Esophagus squamous epithelium (tissue), 5 donors: ENCODE measurements around the gene ATP2B2. TPM values are rescaled to one million over a fixed set of nuclear protein-coding genes. Genes with fewer than 3 reads are reported as not detected.

Source experiments
- DNase-seq: peaks from one replicate; lab custom pipeline; 2025; lab: John Stamatoyannopoulos, UW
- H3K27ac ChIP-seq, 4 donors: fragments of 200-600 bp; sonication (generic); one replicate each; pipeline ENCODE4 v1.5.1; 2016 to 2019; ENCODE audit warnings: mild to moderate bottlenecking in 1 of 4
- H3K27me3 ChIP-seq, 4 donors: fragments of 200-600 bp; sonication (generic); 1 replicate in 3 of 4; 2 replicates in 1 of 4; pipeline versions ENCODE4 v1.5.1 to v1.6.0; 2017 to 2021; ENCODE audit warnings: antibody characterized with exemption in 1 of 4
- H3K36me3 ChIP-seq, 3 donors: fragments of 200-600 bp; sonication (generic); one replicate each; pipeline ENCODE4 v1.5.1; 2016 to 2019
- H3K4me1 ChIP-seq, 3 donors: fragments of 200-600 bp; sonication (generic); one replicate each; pipeline ENCODE4 v1.5.1; 2017 to 2019
- H3K4me3 ChIP-seq, 4 donors: fragments of 200-600 bp; sonication (generic); 1 replicate in 3 of 4; 2 replicates in 1 of 4; pipeline ENCODE4 v1.5.1; 2016 to 2019; ENCODE audit warnings: mild to moderate bottlenecking in 2 of 4, moderate library complexity in 1 of 4
- H3K9me3 ChIP-seq, 3 donors: fragments of 200-600 bp; sonication (generic); one replicate each; pipeline ENCODE4 v1.5.1; 2016 to 2019
- CTCF ChIP-seq, 6 experiments: fragments of 450-650 bp in 4 of 6; fragments of 200-600 bp in 2 of 6; sonication (generic) in 2 of 6; IDR thresholded peaks; one replicate each; pipeline ENCODE4 v1.5.1; 2016 to 2019; ENCODE audit warnings: antibody characterized with exemption in 6 of 6, mild to moderate bottlenecking in 4 of 6, moderate library complexity in 4 of 6
- POLR2A ChIP-seq, 4 donors: fragments of 450-650 bp; IDR thresholded peaks; one replicate each; pipeline ENCODE4 v1.6.1; 2017; ENCODE audit warnings: antibody characterized with exemption in 4 of 4, mild to moderate bottlenecking in 4 of 4, moderate library complexity in 3 of 4
- WGBS, 2 donors: methylation state at CpG; one replicate each; pipeline ENCODE4 v1.1.5; 2018; 5-methylcytosine and 5-hydroxymethylcytosine counted together
- intact Hi-C: fragments of 100-400 bp; cut with DNase I; formaldehyde crosslinking; loops from one replicate; pipeline ENCODE4 v1.15.0; 2022
- total RNA-seq, 4 donors: library from RNA; depleted of rRNA; stranded (reverse); fragments of >200 nt; gene quantifications; one replicate each; pipeline ENCODE4 v1.1.0, GENCODE V29; 2016
- donor health status: DM: yes; HTN: yes; CAD: no.

ATP2B2 gene
- total RNA-seq, 4 donors from 2014 or later = 0.31 to 0.57 (median 0.42) TPM

DNA sequence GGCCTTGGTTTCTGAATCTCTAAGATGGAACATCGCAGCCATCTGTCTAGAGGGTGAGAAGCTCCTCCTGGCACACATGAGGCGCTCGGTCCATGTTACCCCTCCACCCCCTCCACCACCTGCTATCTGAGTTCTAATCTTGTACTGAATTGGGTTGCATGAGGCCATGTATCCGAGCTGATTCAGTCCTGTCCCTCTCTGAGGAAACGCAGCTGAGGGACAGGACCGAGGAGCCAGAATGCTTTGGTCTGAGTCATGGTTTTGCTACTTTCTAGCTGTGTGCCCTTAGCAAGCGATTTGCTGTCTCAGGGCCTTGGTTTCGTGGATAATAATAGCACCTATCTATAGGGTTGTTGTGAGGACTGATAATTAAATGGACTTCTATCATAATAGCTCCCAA, 96.7 kb downstream of the ATP2B2 start:
- no peaks in the 10 kb centered on the region for H3K9me3 ChIP-seq
- DNase-seq = no peak
- no peaks in the 10 kb centered on the region for H3K4me1 ChIP-seq
- no peaks in the 10 kb centered on the region for H3K36me3 ChIP-seq
- 83 to 88% methylated on average over 6 to 8 of the region's 8 CpGs for whole genome bisulfite sequencing, 2 donors
- intact Hi-C loops = no loop called here
- no peak overlapping the region for H3K27ac ChIP-seq
- H3K27me3 ChIP-seq = no peaks in the 10 kb centered on the region
- TF ChIP-seq POLR2A (IDR thresholded peaks at IDR 0.05) (no peak), CTCF (IDR thresholded peaks at IDR 0.05) (no peak)
- no peak overlapping the region for H3K4me3 ChIP-seq

DNA sequence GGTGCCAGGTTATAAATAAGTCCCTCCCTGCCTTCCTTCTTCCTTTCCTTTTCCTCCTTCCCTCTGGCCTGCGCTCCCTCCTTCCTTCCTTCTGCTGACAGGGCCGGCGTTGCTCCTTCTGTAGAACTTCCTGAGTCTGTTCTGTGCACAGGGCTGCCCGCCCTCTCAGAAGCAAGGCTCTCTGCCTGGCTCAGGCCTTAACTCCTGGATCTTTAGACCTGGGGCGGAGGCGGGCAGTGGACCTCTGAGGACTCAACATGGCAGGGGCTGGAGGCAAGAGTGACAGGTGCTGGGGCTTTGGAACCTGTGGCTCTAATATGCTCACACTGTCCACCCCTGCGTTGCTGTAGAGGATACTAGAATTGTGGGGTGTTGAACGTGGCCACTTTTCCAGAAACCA, 98.0 kb downstream of the ATP2B2 start:
- no peaks in the 10 kb centered on the region for H3K36me3 ChIP-seq
- intact Hi-C loops = no loop called here
- H3K9me3 ChIP-seq = no peaks in the 10 kb centered on the region
- no peaks in the 10 kb centered on the region for H3K27me3 ChIP-seq
- 71 to 85% methylated on average over 2 to 4 of the region's 8 CpGs for WGBS, 2 donors
- DNase-seq = no peak
- no peaks in the 10 kb centered on the region for H3K4me1 ChIP-seq
- H3K27ac ChIP-seq = no peak overlapping the region
- TF ChIP-seq POLR2A (IDR thresholded peaks at IDR 0.05) (no peak), CTCF (IDR thresholded peaks at IDR 0.05) (no peak)
- no peak overlapping the region for H3K4me3 ChIP-seq

DNA sequence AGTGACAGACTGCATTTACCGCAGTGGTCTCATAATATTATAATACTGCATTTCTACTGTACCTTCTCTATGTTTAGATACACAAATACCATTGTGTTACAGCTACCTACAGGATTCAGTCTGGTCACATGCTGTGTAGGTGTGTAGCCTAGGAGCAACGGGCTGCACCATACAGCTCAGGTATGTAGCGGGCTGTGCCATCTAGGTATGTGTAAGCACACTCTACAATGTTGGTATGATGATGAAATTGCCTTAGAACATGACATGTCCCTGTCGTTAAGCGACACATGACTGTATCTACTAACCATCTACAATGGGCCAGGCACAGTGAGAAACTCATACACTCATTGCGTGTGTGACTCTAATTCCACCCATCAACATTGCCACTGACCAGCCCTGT, 99.0 kb downstream of the ATP2B2 start:
- TF ChIP-seq POLR2A (IDR thresholded peaks at IDR 0.05) = no peak
- TF ChIP-seq CTCF (IDR thresholded peaks at IDR 0.05) = no peak
- H3K4me1 ChIP-seq = no peaks in the 10 kb centered on the region
- WGBS, 2 donors = 53 to 84% methylated on average over 4 to 6 of the region's 6 CpGs

GRCh38 chr3:10405816-10406215, 99.6 kb downstream of the ATP2B2 start:
- intact Hi-C loops = no loop called here
- no peak for DNase-seq
- no peak overlapping the region for H3K27ac ChIP-seq
- H3K4me3 ChIP-seq = no peak overlapping the region
- H3K9me3 ChIP-seq = no peaks in the 10 kb centered on the region
- no peaks in the 10 kb centered on the region for H3K27me3 ChIP-seq
- H3K36me3 ChIP-seq = no peaks in the 10 kb centered on the region
- no peaks in the 10 kb centered on the region for H3K4me1 ChIP-seq
- TF ChIP-seq POLR2A (IDR thresholded peaks at IDR 0.05) = no peak
- TF ChIP-seq CTCF (IDR thresholded peaks at IDR 0.05) = no peak
- 40 to 67% methylated on average over 1 of the region's 1 CpG for WGBS, 2 donors

More for the DNA sequence above, 99.0 kb downstream of the ATP2B2 start:
- Histone ChIP-seq H3K27me3 (no peaks in the 10 kb centered on the region), H3K36me3 (no peaks in the 10 kb centered on the region), H3K9me3 (no peaks in the 10 kb centered on the region), H3K27ac (no peak overlapping the region), H3K4me3 (no peak overlapping the region)
- intact Hi-C loops = no loop called here
- no peak for DNase-seq

DNA sequence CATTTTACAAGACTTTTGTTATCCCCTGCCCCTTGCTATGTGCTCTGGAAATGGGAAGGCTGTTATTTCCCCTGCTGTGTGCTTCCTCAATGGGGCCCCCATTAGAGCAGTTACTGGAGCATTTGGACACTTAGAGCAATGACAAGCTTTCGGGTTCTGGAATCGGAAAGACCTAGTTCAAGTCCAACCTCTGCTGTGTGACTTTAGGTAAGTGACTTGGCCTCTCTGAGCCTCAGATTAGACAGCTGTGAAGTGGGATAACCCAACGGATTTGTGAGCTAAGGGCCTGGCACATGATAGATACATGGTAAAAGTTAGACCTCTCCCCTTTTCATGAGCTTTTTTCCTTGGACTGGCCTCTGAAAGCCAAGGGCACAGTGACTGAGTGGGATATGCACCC, 100.5 kb downstream of the ATP2B2 start:
- no peak overlapping the region for H3K27ac ChIP-seq
- H3K4me3 ChIP-seq = no peak overlapping the region
- H3K9me3 ChIP-seq = no peaks in the 10 kb centered on the region
- intact Hi-C loops = no loop called here
- no peaks in the 10 kb centered on the region for H3K36me3 ChIP-seq
- H3K27me3 ChIP-seq = no peaks in the 10 kb centered on the region
- 79 to 93% methylated on average over 2 to 3 of the region's 3 CpGs for WGBS, 2 donors
- no peaks in the 10 kb centered on the region for H3K4me1 ChIP-seq
- TF ChIP-seq POLR2A (IDR thresholded peaks at IDR 0.05) (no peak), CTCF (IDR thresholded peaks at IDR 0.05) (no peak)
- no peak for DNase-seq
